ENCODE results near the gene DEDD2. TPM values are rescaled to one million over a fixed set of nuclear protein-coding genes. Genes with fewer than 3 reads are reported as not detected.

Gene DEDD2
- total RNA-seq, 1 donor from 2014 or later = 15.8 TPM

- H3K27ac ChIP-seq (replicated peaks) = peak overlapping the region; percentile 99
- no peak overlapping the region for H3K4me3 ChIP-seq
- H3K4me1 ChIP-seq = peaks cover 94% of the 10 kb centered on the region
- no peak for DNase-seq
- peaks cover 20% of the 10 kb centered on the region for H3K36me3 ChIP-seq
- H3K27me3 ChIP-seq (ENCODE audit: low read depth) = no peaks in the 10 kb centered on the region
- TF ChIP-seq CTCF (IDR thresholded peaks at IDR 0.05; ENCODE audit: borderline replicate concordance) = no peak
- intact Hi-C loops (cut with micrococcal nuclease) = no loop called here
- no peaks in the 10 kb centered on the region for H3K9me3 ChIP-seq (replicated peaks)
These were observed 31.0 kb upstream of the DEDD2 start for GRCh38 chr19:42248270-42249148.

- intact Hi-C loops (cut with micrococcal nuclease) = no loop called here
- H3K4me1 ChIP-seq = peaks cover 89% of the 10 kb centered on the region
- H3K4me3 ChIP-seq = no peak overlapping the region
- no peak for DNase-seq
- peak overlapping the region; percentile 93 for H3K27ac ChIP-seq (replicated peaks)
- H3K36me3 ChIP-seq = peaks cover 20% of the 10 kb centered on the region
- H3K27me3 ChIP-seq (ENCODE audit: low read depth) = no peaks in the 10 kb centered on the region
- no peak for TF ChIP-seq CTCF (IDR thresholded peaks at IDR 0.05; ENCODE audit: borderline replicate concordance)
- no peaks in the 10 kb centered on the region for H3K9me3 ChIP-seq (replicated peaks)
These were observed 30.2 kb upstream of the DEDD2 start for GRCh38 chr19:42247640-42248199.

GRCh38 chr19:42246922-42247639, 29.6 kb upstream of the DEDD2 start:
- Histone ChIP-seq H3K36me3 (peaks cover 20% of the 10 kb centered on the region), H3K27ac (replicated peaks) (peak overlapping the region; percentile 93), H3K4me1 (peaks cover 84% of the 10 kb centered on the region), H3K27me3 (ENCODE audit: low read depth) (no peaks in the 10 kb centered on the region), H3K4me3 (no peak overlapping the region), H3K9me3 (replicated peaks) (no peaks in the 10 kb centered on the region)
- intact Hi-C loops (cut with micrococcal nuclease) = no loop called here
- TF ChIP-seq CTCF (IDR thresholded peaks at IDR 0.05; ENCODE audit: borderline replicate concordance) = no peak
- DNase-seq = no peak

- no peaks in the 10 kb centered on the region for H3K9me3 ChIP-seq (replicated peaks)
- intact Hi-C loops (cut with micrococcal nuclease) = no loop called here
- TF ChIP-seq CTCF (IDR thresholded peaks at IDR 0.05; ENCODE audit: borderline replicate concordance) = peak; percentile 79
- peak; percentile 75 for DNase-seq
- peaks cover 84% of the 10 kb centered on the region for H3K4me1 ChIP-seq
- no peaks in the 10 kb centered on the region for H3K27me3 ChIP-seq (ENCODE audit: low read depth)
- H3K27ac ChIP-seq (replicated peaks) = peak overlapping the region; percentile 93
- no peak overlapping the region for H3K4me3 ChIP-seq
- H3K36me3 ChIP-seq = peaks cover 20% of the 10 kb centered on the region
These were observed 28.9 kb upstream of the DEDD2 start for GRCh38 chr19:42246143-42246921.

GRCh38 chr19:42245231-42245630, 27.8 kb upstream of the DEDD2 start:
- peaks cover 84% of the 10 kb centered on the region for H3K4me1 ChIP-seq
- no peaks in the 10 kb centered on the region for H3K27me3 ChIP-seq (ENCODE audit: low read depth)
- peak overlapping the region; percentile 88 for H3K4me3 ChIP-seq
- H3K9me3 ChIP-seq (replicated peaks) = no peaks in the 10 kb centered on the region
- intact Hi-C loops (cut with micrococcal nuclease) = no loop called here
- TF ChIP-seq CTCF (IDR thresholded peaks at IDR 0.05; ENCODE audit: borderline replicate concordance) = no peak
- H3K27ac ChIP-seq (replicated peaks) = peak overlapping the region; percentile 93
- H3K36me3 ChIP-seq = peaks cover 20% of the 10 kb centered on the region
- no peak for DNase-seq

Measured in left ventricle myocardium inferior (tissue), 1 donor.